HepG2 (cell line): ENCODE measurements around the gene MDH1. TPM values are rescaled to one million over a fixed set of nuclear protein-coding genes. Genes with fewer than 3 reads are reported as not detected.
A peak's percentile ranks its signal among the peaks of the same experiment; 100 is the strongest.

Source experiments
- AFF4 ChIP-seq: sonication (generic); formaldehyde crosslinking; IDR thresholded peaks from 2 replicates; pipeline ENCODE4 v1.4.0; 2020; ENCODE audit warnings: missing genetic modification reagents
- ASH2L ChIP-seq: fragments of 300-600, 200-600 bp; sonication (generic); IDR thresholded peaks from 2 replicates; pipeline ENCODE4 v1.7.0; 2017; ENCODE audit warnings: low read depth, mild to moderate bottlenecking, moderate library complexity, mixed read lengths, low read length; ENCODE audit not compliant: insufficient read length
- CENPT ChIP-seq: sonication (generic); formaldehyde crosslinking; IDR thresholded peaks from 2 replicates; pipeline ENCODE4 v1.8.0; 2022; ENCODE audit warnings: low read depth, mild to moderate bottlenecking, moderate library complexity, missing genetic modification reagents
- ELF3 ChIP-seq: IDR thresholded peaks from 2 replicates; pipeline ENCODE4 v1.6.1; 2016; ENCODE audit warnings: missing genetic modification reagents, missing compliant biosample characterization
- ELK4 ChIP-seq: sonication (generic); formaldehyde crosslinking; IDR thresholded peaks from 2 replicates; pipeline ENCODE4 v1.9.0; 2021; ENCODE audit warnings: missing genetic modification reagents, borderline replicate concordance
- ISL2 ChIP-seq: sonication (generic); formaldehyde crosslinking; IDR thresholded peaks from 2 replicates; pipeline ENCODE4 v1.5.0; 2020; ENCODE audit warnings: missing genetic modification reagents
- KDM5A ChIP-seq: fragments of 200-600 bp; sonication (generic); IDR thresholded peaks from 2 replicates; pipeline ENCODE4 v1.7.0; 2018; ENCODE audit warnings: antibody characterized with exemption, mild to moderate bottlenecking, low read length, borderline replicate concordance
- KLF12 ChIP-seq: sonication (generic); formaldehyde crosslinking; IDR thresholded peaks from 2 replicates; pipeline ENCODE4 v1.4.0; 2020; ENCODE audit warnings: missing genetic modification reagents, borderline replicate concordance
- MYPOP ChIP-seq: sonication (generic); formaldehyde crosslinking; IDR thresholded peaks from 2 replicates; pipeline ENCODE4 v1.8.1; 2023; ENCODE audit warnings: mild to moderate bottlenecking, moderate library complexity, missing genetic modification reagents
- PTBP1 ChIP-seq: fragments of 200-400 bp; formaldehyde crosslinking; IDR thresholded peaks from 2 replicates; pipeline ENCODE4 v1.6.1; 2018; ENCODE audit warnings: low read length, low read depth; ENCODE audit not compliant: poor library complexity, severe bottlenecking
- RBM22 ChIP-seq: fragments of 200-400 bp; formaldehyde crosslinking; optimal IDR thresholded peaks from 2 replicates; pipeline ENCODE3; 2017; ENCODE audit warnings: mild to moderate bottlenecking, low read length, moderate library complexity
- SP140L ChIP-seq: sonication (generic); formaldehyde crosslinking; IDR thresholded peaks from 2 replicates; pipeline ENCODE4 v1.4.0; 2020; ENCODE audit warnings: missing genetic modification reagents, borderline replicate concordance
- SRSF9 ChIP-seq: fragments of 200-400 bp; formaldehyde crosslinking; IDR thresholded peaks from 2 replicates; pipeline ENCODE4 v1.6.1; 2018; ENCODE audit warnings: borderline replicate concordance, mild to moderate bottlenecking, low read depth, low read length; ENCODE audit not compliant: insufficient read depth, poor library complexity, severe bottlenecking
- ZNF234 ChIP-seq: sonication (generic); formaldehyde crosslinking; conservative IDR thresholded peaks from 2 replicates; pipeline ENCODE4 v1.5.1; 2020; ENCODE audit warnings: mild to moderate bottlenecking, missing genetic modification reagents
- ZNF280D ChIP-seq: sonication (generic); formaldehyde crosslinking; IDR thresholded peaks from 2 replicates; pipeline ENCODE4 v1.5.1; 2020; ENCODE audit warnings: mild to moderate bottlenecking, missing genetic modification reagents
- ZNF691 ChIP-seq: sonication (generic); formaldehyde crosslinking; IDR thresholded peaks from 2 replicates; pipeline ENCODE4 v1.4.0; 2020; ENCODE audit warnings: missing genetic modification reagents, low read depth, mild to moderate bottlenecking, borderline replicate concordance
- ZNF749 ChIP-seq: sonication (generic); formaldehyde crosslinking; IDR thresholded peaks from 2 replicates; pipeline ENCODE4 v1.8.0; 2022; ENCODE audit warnings: mild to moderate bottlenecking, missing genetic modification reagents, moderate library complexity, borderline replicate concordance
- polyA plus RNA-seq, 8 experiments: library from polyadenylated mRNA; depleted of rRNA in 3 of 8; stranded (reverse) in 7 of 8; unstranded in 1 of 8; fragments of >200 nt; fragmentation: Illumina TruSeq in 4 of 8; extraction: Trizol in 4 of 8; gene quantifications; 2 replicates each; pipeline versions ENCODE4 v1.2.1 to v1.2.3, GENCODE V29; 2011 to 2016; ENCODE audit warnings: low read depth in 4 of 8, missing spikeins in 1 of 8, mixed read lengths in 1 of 8; ENCODE audit not compliant: insufficient read depth in 1 of 8
- total RNA-seq, 5 experiments: library from RNA; depleted of rRNA; stranded (reverse); fragments of >200 nt; fragmentation: Illumina TruSeq; extraction: Trizol; gene quantifications; 2 replicates each; pipeline ENCODE4 v1.2.3, GENCODE V29; 2016; ENCODE audit warnings: low read depth in 1 of 5

The MDH1 gene
- total and polyA plus RNA-seq, 2 of the 13 experiments (the other 11 are each of a cell fraction or from before 2014, with no cell fraction given), result 293 to 415 TPM

- peak; percentile 71; the same call in 1 of the 2 replicates for TF ChIP-seq AFF4 (CRISPR knock-in tag)
- 0 out of 2 replicates have a peak, but pooled peaks have one; percentile 52 for TF ChIP-seq ZNF234
- TF ChIP-seq ELF3, result no peak; the same call in none of the 2 replicates
- TF ChIP-seq ZNF280D (CRISPR knock-in tag), result no peak
- peak; percentile 84; the same call in 1 of the 2 replicates for TF ChIP-seq SP140L (CRISPR knock-in tag)
- TF ChIP-seq MYPOP (CRISPR knock-in tag), result peak; percentile 92
- no peak for TF ChIP-seq ZNF749 (CRISPR knock-in tag)
- TF ChIP-seq ZNF691, result peak; percentile 91; the same call in 1 of the 2 replicates
- TF ChIP-seq KDM5A, result peak; percentile 88
- TF ChIP-seq KLF12, result no peak
- TF ChIP-seq ELK4 (CRISPR knock-in tag), result no peak
- no peak for TF ChIP-seq SRSF9
- peak; percentile 78 for TF ChIP-seq ISL2 (CRISPR knock-in tag)
- TF ChIP-seq CENPT (CRISPR knock-in tag), result no peak
- TF ChIP-seq PTBP1, result no peak
- peak; percentile 99 for TF ChIP-seq ASH2L
- TF ChIP-seq RBM22, result peak; percentile 74
Measured at GRCh38 chr2:63588385-63589147, at the start of gene MDH1, which contains the start of gene WDPCP (continued).
